Stomach smooth muscle (tissue), 2 donors: ENCODE data around the gene ZNF516.

Experiments
- H3K27ac ChIP-seq: one replicate; pipeline ENCODE4 v1.7.0; 2013; ENCODE audit warnings: mild to moderate bottlenecking, low read length, inconsistent platforms
- H3K27me3 ChIP-seq, 2 donors: one replicate each; pipeline ENCODE4 v1.7.0; 2013; ENCODE audit warnings: low read length in 2 of 2; ENCODE audit not compliant: insufficient read depth in 2 of 2, control insufficient read depth in 1 of 2
- H3K36me3 ChIP-seq, 2 donors: one replicate each; pipeline ENCODE4 v1.7.0; 2013; ENCODE audit warnings: low read length in 2 of 2; ENCODE audit not compliant: control insufficient read depth in 2 of 2, insufficient read depth in 2 of 2
- H3K4me1 ChIP-seq: one replicate; pipeline ENCODE4 v1.7.0; 2013; ENCODE audit warnings: low read length; ENCODE audit not compliant: control insufficient read depth, insufficient read depth
- H3K4me3 ChIP-seq, 2 donors: one replicate each; pipeline ENCODE4 v1.7.0; 2013; ENCODE audit warnings: low read length in 2 of 2
- H3K9ac ChIP-seq, 2 donors: one replicate each; pipeline ENCODE4 v1.7.0; 2013; ENCODE audit warnings: low read length in 2 of 2, mild to moderate bottlenecking in 1 of 2
- H3K9me3 ChIP-seq, 2 donors: one replicate each; pipeline ENCODE4 v1.7.0; 2013; ENCODE audit warnings: low read length in 2 of 2; ENCODE audit not compliant: control insufficient read depth in 2 of 2
- donor health status: healthy.
- donor health status: Pancreatic carcinoma.

The ZNF516 gene

GRCh38 chr18:76434452-76434851 lies 60.6 kb downstream of the ZNF516 start:
- H3K4me3 ChIP-seq: no peak overlapping the region
- peaks cover 5 to 11% of the 10 kb centered on the region in 2 donors for H3K36me3 ChIP-seq
- no peaks in the 10 kb centered on the region for H3K9me3 ChIP-seq
- H3K27me3 ChIP-seq: no peaks in the 10 kb centered on the region
- H3K9ac ChIP-seq: no peak overlapping the region
- H3K27ac ChIP-seq: no peak overlapping the region
- H3K4me1 ChIP-seq: peaks cover 19% of the 10 kb centered on the region

GRCh38 chr18:76433788-76434187 lies 61.3 kb downstream of the ZNF516 start:
- no peak overlapping the region for H3K9ac ChIP-seq
- H3K9me3 ChIP-seq: no peaks in the 10 kb centered on the region
- H3K27ac ChIP-seq: no peak overlapping the region
- H3K36me3 ChIP-seq: peaks cover 5 to 11% of the 10 kb centered on the region in 2 donors
- peaks cover 25% of the 10 kb centered on the region for H3K4me1 ChIP-seq
- H3K27me3 ChIP-seq: no peaks in the 10 kb centered on the region
- H3K4me3 ChIP-seq: no peak overlapping the region

GRCh38 chr18:76432970-76433767 lies 61.9 kb downstream of the ZNF516 start:
- Histone ChIP-seq H3K4me1 (peaks cover 28% of the 10 kb centered on the region), H3K9me3 (no peaks in the 10 kb centered on the region), H3K9ac (no peak overlapping the region), H3K36me3 (peaks cover 5 to 11% of the 10 kb centered on the region in 2 donors), H3K4me3 (no peak overlapping the region), H3K27ac (no peak overlapping the region), H3K27me3 (no peaks in the 10 kb centered on the region)

GRCh38 chr18:76432274-76432755 lies 62.7 kb downstream of the ZNF516 start:
- no peak overlapping the region for H3K9ac ChIP-seq
- no peak overlapping the region for H3K27ac ChIP-seq
- H3K9me3 ChIP-seq: no peaks in the 10 kb centered on the region
- H3K4me3 ChIP-seq: no peak overlapping the region
- peaks cover 5 to 9% of the 10 kb centered on the region in 2 donors for H3K36me3 ChIP-seq
- peaks cover 21% of the 10 kb centered on the region for H3K4me1 ChIP-seq
- H3K27me3 ChIP-seq: no peaks in the 10 kb centered on the region

- Histone ChIP-seq H3K27ac (no peak overlapping the region), H3K9me3 (no peaks in the 10 kb centered on the region), H3K4me3 (no peak overlapping the region), H3K36me3 (peaks cover 5 to 9% of the 10 kb centered on the region in 2 donors), H3K27me3 (no peaks in the 10 kb centered on the region), H3K4me1 (peaks cover 17% of the 10 kb centered on the region), H3K9ac (no peak overlapping the region)
Observed at GRCh38 chr18:76431437-76432273, 63.4 kb downstream of the ZNF516 start.

DNA sequence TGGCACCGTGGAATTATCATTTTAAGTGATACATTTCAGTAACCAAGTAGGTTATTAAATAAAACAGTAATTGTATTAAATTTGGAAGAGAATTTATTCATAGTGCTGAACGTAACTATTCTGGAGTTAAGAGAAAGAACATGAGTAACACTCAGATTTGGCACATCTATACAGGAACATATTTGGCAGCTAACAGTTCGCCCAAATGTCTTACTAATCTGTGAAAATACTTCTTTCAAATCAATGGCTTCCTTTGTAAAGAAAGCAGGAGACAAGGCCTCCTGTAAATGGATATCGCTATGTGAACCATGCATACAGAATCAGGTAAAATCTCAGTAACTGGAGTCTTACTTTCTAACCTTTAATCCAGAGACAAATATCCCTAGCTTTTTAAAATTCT lies 64.4 kb downstream of the ZNF516 start:
- Histone ChIP-seq H3K4me3 (no peak overlapping the region), H3K27me3 (no peaks in the 10 kb centered on the region), H3K4me1 (peaks cover 16% of the 10 kb centered on the region), H3K27ac (no peak overlapping the region), H3K36me3 (peaks cover 5 to 9% of the 10 kb centered on the region in 2 donors), H3K9me3 (no peaks in the 10 kb centered on the region), H3K9ac (no peak overlapping the region)

DNA sequence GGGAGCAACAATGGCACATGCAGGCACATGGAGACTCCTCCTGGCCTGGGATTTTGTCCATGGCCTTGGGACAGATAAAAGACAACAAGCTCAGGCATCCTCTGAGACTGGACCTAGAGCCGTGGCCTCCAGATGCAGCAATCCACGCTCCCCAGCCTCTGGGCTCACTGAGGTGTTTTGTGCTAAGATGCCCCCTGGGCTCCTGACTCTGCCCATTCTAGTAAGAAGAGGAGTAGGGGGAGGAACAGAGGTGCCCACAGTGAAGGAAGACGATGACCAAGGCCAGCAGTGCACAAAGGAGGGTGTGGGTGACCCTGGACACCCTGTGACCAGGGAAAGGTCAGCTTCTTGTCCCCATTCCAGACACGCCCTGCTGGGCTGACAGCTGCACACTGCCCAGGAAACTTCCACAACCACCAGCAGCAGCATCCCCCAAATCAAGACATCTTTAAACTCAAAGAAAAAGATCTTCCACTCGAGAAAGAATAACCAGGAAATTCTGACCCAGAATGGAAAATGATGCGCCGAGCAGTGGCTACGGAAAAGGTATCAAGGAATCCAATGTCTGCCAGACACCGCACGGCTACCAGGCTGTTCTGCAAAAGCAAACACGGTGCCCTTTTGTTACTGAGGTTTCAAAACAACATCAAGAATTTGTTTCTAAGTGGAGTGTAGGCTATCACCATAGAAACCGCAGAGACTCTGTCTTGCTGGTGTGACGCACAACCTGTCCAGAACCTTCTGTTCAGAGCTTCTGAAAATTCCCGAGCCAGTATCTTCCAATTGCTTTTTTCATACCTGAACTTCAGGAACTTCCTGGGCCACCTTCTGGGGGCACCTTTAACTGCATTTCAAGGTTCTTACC lies 65.5 kb downstream of the ZNF516 start:
- no peak overlapping the region for H3K9ac ChIP-seq
- no peaks in the 10 kb centered on the region for H3K9me3 ChIP-seq
- H3K4me1 ChIP-seq: peaks cover 16% of the 10 kb centered on the region
- H3K4me3 ChIP-seq: no peak overlapping the region
- peaks cover 5 to 6% of the 10 kb centered on the region in 2 donors for H3K36me3 ChIP-seq
- H3K27me3 ChIP-seq: no peaks in the 10 kb centered on the region
- no peak overlapping the region for H3K27ac ChIP-seq

GRCh38 chr18:76428396-76429261 lies 66.4 kb downstream of the ZNF516 start:
- no peak overlapping the region for H3K27ac ChIP-seq
- no peaks in the 10 kb centered on the region for H3K9me3 ChIP-seq
- no peak overlapping the region for H3K4me3 ChIP-seq
- peaks cover 16% of the 10 kb centered on the region for H3K4me1 ChIP-seq
- peaks cover 0 to 4% of the 10 kb centered on the region in 2 donors for H3K36me3 ChIP-seq
- no peak overlapping the region for H3K9ac ChIP-seq
- no peaks in the 10 kb centered on the region for H3K27me3 ChIP-seq

DNA sequence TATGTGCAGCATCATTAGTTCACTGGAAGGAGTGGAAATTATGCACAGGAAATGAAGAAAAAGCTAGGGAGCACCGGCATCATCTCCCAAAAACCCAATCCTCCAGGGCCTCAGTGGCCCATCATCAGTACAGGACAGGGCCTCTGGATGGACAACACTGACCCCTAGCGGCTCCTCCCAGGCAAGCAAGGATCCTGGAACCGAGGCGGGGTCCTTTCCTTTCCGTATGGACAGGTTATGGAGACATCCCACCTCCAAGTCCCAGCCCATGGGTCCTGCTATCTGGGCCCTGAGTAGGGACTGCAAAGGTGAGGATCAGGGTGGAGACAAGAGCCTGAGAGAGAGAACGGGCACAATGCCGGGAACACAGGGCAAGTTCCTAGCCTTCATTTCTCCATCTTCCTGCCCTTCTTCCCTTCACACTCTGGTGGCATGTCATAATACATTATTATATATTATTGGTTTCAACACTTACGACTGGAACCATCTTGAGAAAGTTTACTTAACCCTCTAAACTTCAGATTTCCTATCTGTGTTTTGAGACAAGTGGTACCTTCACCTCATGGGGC lies 68.2 kb downstream of the ZNF516 start:
- Histone ChIP-seq H3K9ac (no peak overlapping the region), H3K27me3 (no peaks in the 10 kb centered on the region), H3K27ac (no peak overlapping the region), H3K4me1 (peaks cover 16% of the 10 kb centered on the region), H3K4me3 (no peak overlapping the region), H3K9me3 (no peaks in the 10 kb centered on the region), H3K36me3 (no peaks in the 10 kb centered on the region)
